HS-27A (cell line): ENCODE results near the gene FLYWCH1.
"Not testable (repeated sequence)": the region's sequence is repeated elsewhere in the genome, so short reads cannot be mapped to it uniquely, and the experiment has no call there.

ENCODE experiments used
- DNase-seq: peaks from one replicate; pipeline ENCODE4 v3.0.0-alpha.2; 2012; ENCODE audit warnings: low read depth, missing footprints

The FLYWCH1 gene

GRCh38 chr16:2900526-2901075 is 11.1 kb upstream of the FLYWCH1 start:
- no peak for DNase-seq

- no peak for DNase-seq
Measured at GRCh38 chr16:2902337-2903130, 9.2 kb upstream of the FLYWCH1 start.

- DNase-seq, result no peak
Measured at GRCh38 chr16:2904100-2904921, 7.4 kb upstream of the FLYWCH1 start.

GRCh38 chr16:2904922-2905240 is 6.8 kb upstream of the FLYWCH1 start:
- DNase-seq, result no peak

GRCh38 chr16:2905241-2905987 is 6.3 kb upstream of the FLYWCH1 start:
- DNase-seq, result peak; percentile 97

- no peak for DNase-seq
Measured at GRCh38 chr16:2905988-2906387, 5.7 kb upstream of the FLYWCH1 start.

GRCh38 chr16:2907084-2907753 is 4.5 kb upstream of the FLYWCH1 start:
- not testable (repeated sequence) for DNase-seq

GRCh38 chr16:2910441-2910969 is 1.2 kb upstream of the FLYWCH1 start:
- DNase-seq, result no peak

- no peak for DNase-seq
Measured at GRCh38 chr16:2912330-2913199, 834 bp downstream of the FLYWCH1 start.

- DNase-seq, result no peak
Measured at GRCh38 chr16:2913603-2914002, 1.9 kb downstream of the FLYWCH1 start.

GRCh38 chr16:2914233-2914632 is 2.5 kb downstream of the FLYWCH1 start:
- no peak for DNase-seq

GRCh38 chr16:2915196-2915929 is 3.6 kb downstream of the FLYWCH1 start:
- DNase-seq, result no peak

GRCh38 chr16:2919511-2920255 is 8.0 kb downstream of the FLYWCH1 start:
- no peak for DNase-seq

GRCh38 chr16:2923481-2923880 is 11.8 kb downstream of the FLYWCH1 start:
- DNase-seq, result no peak

- DNase-seq, result no peak
Measured at GRCh38 chr16:2924901-2925755, 13.4 kb downstream of the FLYWCH1 start.

- no peak for DNase-seq
Measured at GRCh38 chr16:2925951-2926649, 14.4 kb downstream of the FLYWCH1 start.

GRCh38 chr16:2926650-2926999 is 14.9 kb downstream of the FLYWCH1 start:
- no peak for DNase-seq
